Eye (tissue), 1 donor: ENCODE measurements around the gene TNNC2.
"Not testable (repeated sequence)": the region's sequence is repeated elsewhere in the genome, so short reads cannot be mapped to it uniquely, and the experiment has no call there.

Experiments used
- DNase-seq: peaks from one replicate; pipeline ENCODE4 v3.0.0-alpha.2; 2015

Gene TNNC2

DNA sequence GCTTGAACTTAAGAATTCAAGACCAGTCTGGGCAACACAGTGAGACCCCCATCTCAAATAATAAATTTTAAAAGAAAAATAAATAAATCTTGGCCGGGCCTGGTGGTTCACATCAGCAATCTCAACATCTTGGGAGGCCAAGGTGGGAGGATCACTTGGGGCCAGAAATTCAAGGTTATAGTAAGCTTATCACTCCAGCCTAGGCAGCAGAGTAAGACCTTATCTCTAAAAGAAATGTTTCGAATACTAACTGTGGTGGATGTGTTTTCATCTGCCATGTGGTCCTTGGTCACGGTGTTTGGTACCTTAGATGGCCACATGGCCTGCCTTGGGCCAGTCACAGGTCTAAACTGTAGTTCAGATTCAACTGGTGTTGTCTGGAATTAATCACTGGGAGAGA, 8.9 kb downstream of the TNNC2 start:
- no peak for DNase-seq

- DNase-seq = peak; percentile 30
Observed at GRCh38 chr20:45817376-45818194, 9.5 kb downstream of the TNNC2 start.

- no peak for DNase-seq
Observed at GRCh38 chr20:45816951-45817350, 10.2 kb downstream of the TNNC2 start.

- no peak for DNase-seq
Observed at GRCh38 chr20:45814314-45814713, 12.8 kb downstream of the TNNC2 start.

DNA sequence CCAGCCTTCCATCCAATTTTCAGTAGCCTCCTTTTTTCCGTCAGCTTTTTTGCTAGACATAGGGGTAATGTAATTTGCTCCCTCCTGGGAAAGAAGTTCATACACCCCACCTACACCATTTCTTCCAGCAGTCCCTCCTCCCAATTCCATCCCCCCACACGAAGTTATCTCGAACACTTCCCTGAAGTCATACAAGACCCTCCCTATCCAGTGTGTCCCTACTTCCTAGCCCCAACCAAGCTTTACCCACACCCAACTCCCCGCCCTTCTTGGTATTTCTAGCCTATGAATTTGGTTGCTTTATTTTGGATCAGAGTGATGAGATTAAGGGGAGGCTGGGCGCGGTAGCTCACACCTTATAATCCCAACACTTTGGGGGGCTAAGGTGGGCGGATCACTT, 13.6 kb downstream of the TNNC2 start:
- no peak for DNase-seq

DNA sequence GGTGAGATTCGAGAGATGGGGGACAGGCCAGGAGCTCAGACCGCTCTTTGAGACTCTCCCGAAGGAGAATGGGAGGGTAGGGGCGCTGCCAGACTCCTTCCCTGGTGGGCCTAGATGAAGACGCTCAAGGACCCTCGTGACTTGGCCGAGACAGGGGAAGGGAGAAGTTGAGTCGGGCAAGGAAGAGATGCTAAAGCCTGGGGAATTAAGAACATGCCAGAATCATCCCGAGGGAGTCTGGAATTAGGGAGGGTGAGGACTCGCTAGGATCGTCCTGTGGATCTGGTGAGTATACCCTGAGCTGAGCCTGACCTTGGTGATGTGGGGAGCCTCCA, 14.1 kb downstream of the TNNC2 start:
- no peak for DNase-seq

DNA sequence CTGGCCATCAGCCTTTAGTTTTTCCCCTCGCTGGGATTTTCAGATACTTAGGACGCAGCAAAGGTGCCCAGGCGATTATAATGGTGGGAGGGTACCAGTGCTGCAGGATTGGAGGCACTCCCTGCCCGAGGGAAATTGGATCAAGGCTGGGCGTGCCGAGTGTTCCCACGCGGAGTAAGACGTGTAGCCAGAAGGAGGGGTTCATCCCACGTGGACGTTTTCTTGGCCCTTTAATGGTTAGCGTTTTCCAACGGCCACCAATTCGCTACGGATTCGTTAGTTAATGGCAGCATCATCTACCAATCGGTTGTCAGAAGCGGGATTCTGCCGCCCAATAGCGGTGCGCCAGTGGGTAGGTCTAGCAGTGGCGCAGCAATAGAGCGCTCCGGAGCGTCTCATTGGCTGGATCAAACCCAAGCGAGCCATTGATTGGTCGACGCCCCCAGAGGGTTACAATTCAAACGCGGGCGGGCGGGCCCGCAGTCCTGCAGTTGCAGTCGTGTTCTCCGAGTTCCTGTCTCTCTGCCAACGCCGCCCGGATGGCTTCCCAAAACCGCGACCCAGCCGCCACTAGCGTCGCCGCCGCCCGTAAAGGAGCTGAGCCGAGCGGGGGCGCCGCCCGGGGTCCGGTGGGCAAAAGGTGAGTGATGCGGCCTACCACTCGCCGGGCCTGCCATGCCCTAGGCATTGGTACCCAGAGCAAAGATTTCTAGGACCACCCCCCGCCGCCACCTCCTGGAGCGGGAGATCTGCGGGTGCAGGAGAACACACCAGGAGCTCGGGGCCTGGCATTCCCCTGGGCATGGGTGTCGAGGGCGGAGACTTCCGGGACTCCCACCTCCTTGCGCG, 14.7 kb downstream of the TNNC2 start, which contains the start of gene UBE2C:
TSS of gene UBE2C (plus strand) at position 488 of the 849 bp plus-strand sequence. CDS start at position 540, 52 bp downstream.
- peak; percentile 100 for DNase-seq

DNA sequence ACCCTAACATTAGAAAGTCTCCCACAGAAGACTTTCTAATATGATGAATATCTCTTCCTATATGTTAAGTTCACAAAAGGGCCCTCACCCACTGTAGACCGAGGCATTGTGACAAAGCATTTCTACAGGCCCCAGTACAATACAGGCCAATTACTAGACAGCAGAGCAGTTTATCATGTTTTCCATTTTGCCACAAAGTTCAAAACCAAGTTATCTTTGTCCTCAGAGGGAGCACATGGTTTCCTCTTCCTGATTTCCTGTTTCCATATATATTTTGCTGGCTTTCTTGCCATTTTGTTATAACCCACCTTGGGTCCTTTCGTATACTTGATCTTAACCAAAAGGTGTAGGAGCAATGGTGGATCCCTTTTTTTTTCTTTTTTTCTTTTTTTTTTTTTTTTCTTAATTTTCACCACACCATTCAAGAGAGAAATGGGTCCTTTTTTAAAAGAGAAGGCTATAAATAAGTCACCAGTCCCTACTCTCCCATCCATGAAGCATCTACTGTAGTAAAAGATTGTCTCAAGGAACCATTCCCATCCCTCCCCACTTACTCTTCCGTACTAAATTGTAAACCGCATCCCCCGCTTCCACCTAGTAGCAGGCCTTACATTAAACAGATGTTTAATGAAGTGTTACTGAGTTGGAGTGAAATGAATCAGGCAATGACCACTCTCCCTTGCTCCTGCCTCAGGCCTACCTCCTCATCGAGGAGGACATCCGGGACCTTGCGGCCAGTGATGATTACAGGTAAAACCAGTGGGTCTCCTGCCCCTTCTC, 16.7 kb downstream of the TNNC2 start:
- no peak for DNase-seq

- DNase-seq = no peak
Observed at GRCh38 chr20:45801851-45802250, 25.3 kb downstream of the TNNC2 start.

- peak; percentile 77 for DNase-seq
Observed at GRCh38 chr20:45798935-45799642, 28.0 kb downstream of the TNNC2 start.

DNA sequence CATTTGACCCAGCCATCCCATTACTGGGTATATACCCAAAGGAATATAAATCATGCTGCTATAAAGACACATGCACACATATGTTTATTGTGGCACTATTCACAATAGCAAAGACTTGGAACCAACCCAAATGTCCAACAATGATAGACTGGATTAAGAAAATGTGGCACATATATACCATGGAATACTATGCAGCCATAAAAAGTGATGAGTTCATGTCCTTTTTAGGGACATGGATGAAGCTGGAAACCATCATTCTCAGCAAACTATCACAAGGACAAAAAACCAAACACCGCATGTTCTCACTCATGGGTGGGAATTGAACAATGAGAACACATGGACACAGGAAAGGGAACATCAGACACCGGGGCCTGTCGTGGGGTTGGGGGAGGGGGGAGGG, 29.2 kb downstream of the TNNC2 start:
- not testable (repeated sequence) for DNase-seq

- not testable (repeated sequence) for DNase-seq
Observed at GRCh38 chr20:45797510-45797909, 29.6 kb downstream of the TNNC2 start.

GRCh38 chr20:45796337-45797065, 30.6 kb downstream of the TNNC2 start:
- DNase-seq = no peak

- DNase-seq = no peak
Observed at GRCh38 chr20:45792317-45793118, 34.6 kb downstream of the TNNC2 start.

DNA sequence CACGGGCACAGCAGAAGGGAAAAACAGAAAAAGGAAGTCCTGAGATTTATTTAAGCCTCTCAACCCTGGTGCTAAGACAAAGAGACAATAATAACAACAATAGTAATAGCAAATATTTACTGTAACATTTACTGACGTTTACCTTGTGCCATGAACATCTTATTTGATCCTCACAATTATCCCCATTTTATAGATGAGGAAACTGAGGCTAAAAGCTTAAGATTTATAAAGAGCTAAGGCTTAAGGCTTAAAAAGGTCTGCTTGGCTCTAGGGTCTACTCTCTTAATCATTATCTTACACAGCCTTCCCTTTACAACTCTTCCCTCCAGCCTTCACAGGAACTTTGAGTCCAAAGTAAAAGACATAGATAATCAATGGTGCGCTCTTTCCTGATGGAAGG, 38.8 kb downstream of the TNNC2 start:
- no peak for DNase-seq

GRCh38 chr20:45783656-45784294, 43.3 kb downstream of the TNNC2 start:
- DNase-seq = no peak

DNA sequence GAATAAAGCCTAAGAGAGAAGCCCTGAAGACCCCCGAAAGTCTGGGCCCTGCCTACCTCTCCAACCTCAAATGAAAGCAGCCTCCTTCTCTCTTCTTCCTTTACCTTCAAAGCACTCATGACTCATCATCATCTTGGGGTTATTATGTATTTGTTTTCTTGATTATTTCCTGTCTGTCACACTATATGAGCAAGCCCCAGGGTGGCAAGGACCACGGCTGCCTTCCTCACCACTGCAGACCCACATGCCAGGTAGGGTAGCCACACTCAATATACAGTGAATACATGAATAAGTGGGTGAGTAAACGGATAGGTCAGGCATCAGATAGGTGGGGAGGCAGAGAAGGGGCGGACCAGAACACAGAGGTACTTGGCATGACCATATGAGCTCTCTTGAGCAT, 44.2 kb downstream of the TNNC2 start:
- no peak for DNase-seq

DNA sequence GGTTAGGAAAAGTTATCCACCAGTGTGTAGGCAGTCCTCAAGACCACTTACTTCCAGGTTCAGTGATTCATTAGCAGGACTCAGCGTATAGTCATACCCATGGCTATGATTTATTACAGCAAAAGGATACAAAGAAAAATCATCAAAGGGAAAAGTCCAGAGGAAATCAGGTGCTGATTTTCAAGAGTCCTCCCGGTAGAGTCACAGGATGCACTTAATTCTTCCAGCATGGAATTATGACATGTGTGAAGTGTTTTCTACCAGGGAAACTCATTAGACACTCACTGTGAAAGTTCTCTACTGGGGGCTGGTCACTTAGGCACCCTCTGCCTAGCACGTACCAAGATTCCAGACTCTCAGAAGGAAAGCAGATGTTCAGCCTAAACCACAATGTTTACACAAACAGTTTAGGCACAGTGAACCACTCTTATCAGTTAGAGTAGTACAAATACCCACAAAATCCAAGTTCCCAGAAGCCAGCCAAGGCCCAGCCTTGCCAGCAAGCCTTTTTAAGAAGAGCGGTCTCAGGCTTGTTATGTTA, 45.7 kb downstream of the TNNC2 start:
- DNase-seq = no peak

- no peak for DNase-seq
Observed at GRCh38 chr20:45780159-45780558, 47.0 kb downstream of the TNNC2 start.
